ACHN (cell line): Measurements from ENCODE around the gene LRRC4C.

Experiments used
- DNase-seq: peaks from one replicate; pipeline ENCODE4 v3.0.0-alpha.2; 2015
- in situ Hi-C: cut with HindIII; loops from 2 replicates; pipeline ENCODE4 v1.10.0; 2017; ENCODE audit warnings: low sequenced_read_pairs, low pct_ligation_motif_present, low pct_unique_long_range_greater_than_20kb

The LRRC4C gene

GRCh38 chr11:40118780-40119179 is 1340.7 kb downstream of the LRRC4C start:
- in situ Hi-C loops, result no loop called here
- no peak for DNase-seq

GRCh38 chr11:40118026-40118425 is 1341.4 kb downstream of the LRRC4C start:
- in situ Hi-C loops, result no loop called here
- no peak for DNase-seq

- no peak for DNase-seq
- in situ Hi-C loops, result no loop called here
Observed at GRCh38 chr11:40104941-40105550, 1354.4 kb downstream of the LRRC4C start.

- in situ Hi-C loops, result no loop called here
- DNase-seq, result no peak
Observed at GRCh38 chr11:40100781-40101180, 1358.7 kb downstream of the LRRC4C start.

- DNase-seq, result no peak
- in situ Hi-C loops, result no loop called here
Observed at GRCh38 chr11:40100162-40100553, 1359.3 kb downstream of the LRRC4C start.

- no peak for DNase-seq
- in situ Hi-C loops, result no loop called here
Observed at GRCh38 chr11:40099426-40100161, 1359.9 kb downstream of the LRRC4C start.

- DNase-seq, result no peak
- in situ Hi-C loops, result no loop called here
Observed at GRCh38 chr11:40095446-40095845, 1364.0 kb downstream of the LRRC4C start.

- no peak for DNase-seq
- in situ Hi-C loops, result no loop called here
Observed at GRCh38 chr11:40094954-40095353, 1364.5 kb downstream of the LRRC4C start.

- in situ Hi-C loops, result no loop called here
- DNase-seq, result no peak
Observed at GRCh38 chr11:40080434-40080833, 1379.0 kb downstream of the LRRC4C start.
